Mucosa of descending colon (tissue), 3 donors: ENCODE data around the gene STUM. TPM values are rescaled to one million over a fixed set of nuclear protein-coding genes. Genes with fewer than 3 reads are reported as not detected.

Source experiments
- ATAC-seq: fragments of 200-7000 bp; cut with Tn5 transposase; one replicate; pipeline ENCODE4 v1.9.1; 2020; ENCODE audit warnings: mild to moderate bottlenecking, moderate library complexity
- DNase-seq, 3 donors: peaks; one replicate each; pipeline ENCODE4 v3.0.0-alpha.2; 2020
- H3K36me3 ChIP-seq: fragments of 200-600 bp; one replicate; pipeline ENCODE4 v1.8.0; 2021; ENCODE audit warnings: low read depth, mild to moderate bottlenecking
- H3K4me1 ChIP-seq: fragments of 200-600 bp; one replicate; pipeline ENCODE4 v1.8.0; 2021; ENCODE audit warnings: low read depth, mild to moderate bottlenecking
- H3K4me3 ChIP-seq: fragments of 200-600 bp; one replicate; pipeline ENCODE4 v1.8.0; 2021; ENCODE audit warnings: mild to moderate bottlenecking
- H3K9me3 ChIP-seq: fragments of 200-600 bp; one replicate; pipeline ENCODE4 v1.8.0; 2021; ENCODE audit warnings: mild to moderate bottlenecking
- intact Hi-C, 2 donors: fragments of 100-400 bp; cut with DNase I in 1 of 2; cut with micrococcal nuclease in 1 of 2; formaldehyde crosslinking; loops; one replicate each; pipeline versions ENCODE4 v1.11.0 to v1.11.1; 2022; cut with DNase I, micrococcal nuclease
- total RNA-seq, 3 donors: library from RNA; stranded (reverse); fragmentation: NEBNext Ultra II Directional in 2 of 3; extraction: Animal tissue kit (Norgen Biotek cat#: 25700) in 2 of 3; gene quantifications; one replicate each; pipeline versions ENCODE4 v1.2.1 to v1.2.4, GENCODE V29; 2021 to 2023
- TF ChIP-seq, protein P1 (sequence below): fragments of 200-600 bp; IDR thresholded peaks from one replicate; pipeline ENCODE4 v1.8.0; 2022; ENCODE audit warnings: antibody characterized with exemption, mild to moderate bottlenecking
- donor health status: DM: no; HTN: no; CAD: no; lungs with moderate emphysema.
- donor health status: DM: no; HTN: no; CAD: no.
- donor health status: DM: no; HTN: yes; CAD: no.

Gene STUM
- total RNA-seq, 3 donors from 2014 or later = 1.2 to 18.4 (median 4.9) TPM

DNA sequence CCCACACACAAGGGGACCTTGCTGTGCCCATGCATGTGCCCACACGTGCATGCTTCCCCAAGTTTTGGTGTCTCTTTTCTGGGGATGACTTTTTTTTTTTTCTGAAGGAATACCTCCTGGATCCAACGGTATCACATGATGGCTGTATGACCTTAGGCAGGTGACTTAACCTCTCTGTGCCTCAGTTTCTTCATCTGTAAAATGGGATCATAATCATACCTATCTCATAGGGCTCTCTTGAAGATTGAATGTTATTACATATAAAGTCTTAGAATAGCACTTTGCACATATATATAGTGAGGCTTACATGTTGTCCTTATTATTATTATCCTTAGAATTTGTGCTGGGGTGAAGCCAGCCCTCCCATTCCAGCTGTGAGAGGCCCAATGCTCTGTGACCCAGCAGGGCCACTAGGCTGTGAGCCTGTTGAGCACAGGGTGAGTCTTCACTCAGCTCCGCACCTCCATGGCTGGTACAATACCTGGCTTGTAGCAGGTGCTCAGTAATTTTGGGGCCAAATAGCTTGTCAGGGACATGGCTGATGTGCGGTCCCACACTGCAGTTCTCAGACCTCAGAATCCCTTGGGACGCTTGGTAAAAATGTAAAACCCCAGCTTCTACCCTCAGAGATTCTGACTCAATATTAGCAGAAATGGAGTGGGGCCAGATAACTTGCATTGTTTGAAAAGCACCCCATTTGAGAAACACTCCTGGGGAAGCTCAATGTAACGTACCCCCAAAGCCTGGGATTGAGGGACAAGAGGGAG lies 20.6 kb downstream of the STUM start:
- Histone ChIP-seq H3K4me3 (no peak overlapping the region), H3K4me1 (no peaks in the 10 kb centered on the region)
- intact Hi-C loops = no loop called here

GRCh38 chr1:226569879-226570547 lies 21.4 kb downstream of the STUM start:
- peak; percentile 40 for ATAC-seq
- intact Hi-C loops = no loop called here
- no peaks in the 10 kb centered on the region for H3K4me1 ChIP-seq
- no peak for DNase-seq
- no peak overlapping the region for H3K4me3 ChIP-seq
- TF ChIP-seq, protein P1, sequence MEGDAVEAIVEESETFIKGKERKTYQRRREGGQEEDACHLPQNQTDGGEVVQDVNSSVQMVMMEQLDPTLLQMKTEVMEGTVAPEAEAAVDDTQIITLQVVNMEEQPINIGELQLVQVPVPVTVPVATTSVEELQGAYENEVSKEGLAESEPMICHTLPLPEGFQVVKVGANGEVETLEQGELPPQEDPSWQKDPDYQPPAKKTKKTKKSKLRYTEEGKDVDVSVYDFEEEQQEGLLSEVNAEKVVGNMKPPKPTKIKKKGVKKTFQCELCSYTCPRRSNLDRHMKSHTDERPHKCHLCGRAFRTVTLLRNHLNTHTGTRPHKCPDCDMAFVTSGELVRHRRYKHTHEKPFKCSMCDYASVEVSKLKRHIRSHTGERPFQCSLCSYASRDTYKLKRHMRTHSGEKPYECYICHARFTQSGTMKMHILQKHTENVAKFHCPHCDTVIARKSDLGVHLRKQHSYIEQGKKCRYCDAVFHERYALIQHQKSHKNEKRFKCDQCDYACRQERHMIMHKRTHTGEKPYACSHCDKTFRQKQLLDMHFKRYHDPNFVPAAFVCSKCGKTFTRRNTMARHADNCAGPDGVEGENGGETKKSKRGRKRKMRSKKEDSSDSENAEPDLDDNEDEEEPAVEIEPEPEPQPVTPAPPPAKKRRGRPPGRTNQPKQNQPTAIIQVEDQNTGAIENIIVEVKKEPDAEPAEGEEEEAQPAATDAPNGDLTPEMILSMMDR = no peak
- H3K9me3 ChIP-seq = no peaks in the 10 kb centered on the region
- H3K36me3 ChIP-seq = no peaks in the 10 kb centered on the region

More for the DNA sequence above, 20.6 kb downstream of the STUM start:
- Histone ChIP-seq H3K36me3 (no peaks in the 10 kb centered on the region), H3K9me3 (no peaks in the 10 kb centered on the region)
- TF ChIP-seq, protein P1 = no peak
- ATAC-seq (no peak), DNase-seq (no peak)

GRCh38 chr1:226571893-226572292 lies 23.3 kb downstream of the STUM start:
- no peaks in the 10 kb centered on the region for H3K36me3 ChIP-seq
- H3K4me3 ChIP-seq = no peak overlapping the region
- intact Hi-C loops = no loop called here
- H3K9me3 ChIP-seq = no peaks in the 10 kb centered on the region
- no peaks in the 10 kb centered on the region for H3K4me1 ChIP-seq
- TF ChIP-seq, protein P1 = no peak
- DNase-seq = no peak
- ATAC-seq = no peak

- Histone ChIP-seq H3K4me3 (no peak overlapping the region), H3K36me3 (no peaks in the 10 kb centered on the region), H3K4me1 (no peaks in the 10 kb centered on the region), H3K9me3 (no peaks in the 10 kb centered on the region)
- DNase-seq = no peak
- TF ChIP-seq, protein P1 = no peak
- intact Hi-C loops = no loop called here
- no peak for ATAC-seq
These were observed 23.8 kb downstream of the STUM start for GRCh38 chr1:226572325-226572726.

DNA sequence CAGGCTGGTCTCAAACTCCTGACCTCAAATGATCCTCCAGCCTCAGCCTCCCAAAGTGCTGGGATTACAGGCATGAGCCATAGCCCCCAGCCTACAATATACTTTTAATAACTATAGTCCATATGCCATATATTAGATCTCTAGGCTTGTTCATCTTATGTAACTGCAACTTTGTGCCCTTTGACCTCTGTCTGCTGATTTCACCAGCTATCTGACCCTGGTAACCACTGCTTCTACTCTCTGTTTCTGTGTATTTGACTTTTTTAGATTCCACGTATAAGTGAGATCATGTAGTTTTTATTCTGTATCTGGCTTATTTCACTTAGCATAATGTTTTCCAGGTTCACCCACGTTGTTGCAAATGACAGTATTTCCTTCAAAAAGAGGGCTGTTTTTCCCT lies 25.5 kb downstream of the STUM start:
- ATAC-seq (no peak), DNase-seq (no peak)
- no peaks in the 10 kb centered on the region for H3K9me3 ChIP-seq
- intact Hi-C loops = no loop called here
- TF ChIP-seq, protein P1 = no peak
- no peak overlapping the region for H3K4me3 ChIP-seq
- H3K36me3 ChIP-seq = no peaks in the 10 kb centered on the region
- H3K4me1 ChIP-seq = no peaks in the 10 kb centered on the region
